Measurements from ENCODE around the gene PTPA.
A peak's percentile ranks its signal among the peaks of the same experiment; 100 is the strongest.

Gene PTPA

DNA sequence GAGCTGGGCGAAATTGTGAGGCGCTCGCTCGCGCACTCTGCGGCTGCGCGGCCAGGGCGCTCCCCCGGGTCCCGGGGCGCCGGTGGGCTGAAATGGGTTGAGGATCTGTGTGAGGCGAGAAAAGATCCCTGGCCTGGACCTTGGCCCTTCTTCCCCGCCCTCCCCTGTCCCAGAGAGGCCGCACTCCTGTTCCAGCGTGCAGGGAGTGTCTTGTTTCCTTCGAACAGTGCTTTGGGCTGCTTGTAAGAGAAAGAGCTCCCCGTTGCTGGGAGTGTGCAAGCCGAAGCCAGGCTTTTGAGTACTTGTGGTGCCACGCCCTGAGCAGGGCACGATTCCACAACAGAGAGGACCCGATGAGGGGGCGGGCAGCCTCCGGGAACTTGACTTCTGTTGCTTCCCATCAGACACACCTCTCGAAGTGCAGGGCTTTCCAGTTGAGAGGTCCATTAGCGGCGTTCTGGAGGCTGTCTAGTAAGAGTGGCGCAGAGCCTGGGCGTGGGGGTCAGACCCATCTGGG lies 29.8 kb upstream of the PTPA start:
- peak overlapping the region; percentile 64 for H3K27ac ChIP-seq
- TF ChIP-seq ZFX (IDR thresholded peaks at IDR 0.05; ENCODE audit: borderline replicate concordance) (no peak), CTCF (IDR thresholded peaks at IDR 0.05) (no peak)

GRCh38 chr9:129084087-129084486 lies 27.1 kb upstream of the PTPA start:
- no peak overlapping the region for H3K27ac ChIP-seq

DNA sequence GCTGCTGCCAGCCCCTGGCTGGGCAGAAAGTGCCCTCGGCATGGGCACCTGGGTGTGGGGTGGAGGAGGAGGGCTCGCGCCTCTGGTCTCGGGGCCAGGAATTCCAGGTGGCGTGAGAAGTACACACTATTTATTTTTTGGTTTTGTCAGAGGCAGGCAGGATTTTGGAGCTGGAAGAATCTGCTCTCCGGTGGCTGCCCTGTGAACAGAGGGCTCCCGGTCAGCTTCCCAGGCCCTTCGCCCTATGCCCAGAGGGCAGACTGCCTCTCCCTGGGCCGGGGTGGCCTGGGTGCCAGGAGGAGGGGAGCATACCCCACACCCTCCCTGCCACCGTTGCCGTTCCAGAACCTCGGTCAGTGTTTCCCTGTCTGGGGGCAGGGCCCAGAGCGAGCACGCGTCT lies 22.0 kb upstream of the PTPA start:
- TF ChIP-seq ZFX (IDR thresholded peaks at IDR 0.05; ENCODE audit: borderline replicate concordance) = no peak
- TF ChIP-seq CTCF (IDR thresholded peaks at IDR 0.05) = no peak
- H3K27ac ChIP-seq = no peak overlapping the region

More at GRCh38 chr9:129084087-129084486, 27.1 kb upstream of the PTPA start:
- TF ChIP-seq ZFX (IDR thresholded peaks at IDR 0.05; ENCODE audit: borderline replicate concordance) = no peak
- no peak for TF ChIP-seq CTCF (IDR thresholded peaks at IDR 0.05)

DNA sequence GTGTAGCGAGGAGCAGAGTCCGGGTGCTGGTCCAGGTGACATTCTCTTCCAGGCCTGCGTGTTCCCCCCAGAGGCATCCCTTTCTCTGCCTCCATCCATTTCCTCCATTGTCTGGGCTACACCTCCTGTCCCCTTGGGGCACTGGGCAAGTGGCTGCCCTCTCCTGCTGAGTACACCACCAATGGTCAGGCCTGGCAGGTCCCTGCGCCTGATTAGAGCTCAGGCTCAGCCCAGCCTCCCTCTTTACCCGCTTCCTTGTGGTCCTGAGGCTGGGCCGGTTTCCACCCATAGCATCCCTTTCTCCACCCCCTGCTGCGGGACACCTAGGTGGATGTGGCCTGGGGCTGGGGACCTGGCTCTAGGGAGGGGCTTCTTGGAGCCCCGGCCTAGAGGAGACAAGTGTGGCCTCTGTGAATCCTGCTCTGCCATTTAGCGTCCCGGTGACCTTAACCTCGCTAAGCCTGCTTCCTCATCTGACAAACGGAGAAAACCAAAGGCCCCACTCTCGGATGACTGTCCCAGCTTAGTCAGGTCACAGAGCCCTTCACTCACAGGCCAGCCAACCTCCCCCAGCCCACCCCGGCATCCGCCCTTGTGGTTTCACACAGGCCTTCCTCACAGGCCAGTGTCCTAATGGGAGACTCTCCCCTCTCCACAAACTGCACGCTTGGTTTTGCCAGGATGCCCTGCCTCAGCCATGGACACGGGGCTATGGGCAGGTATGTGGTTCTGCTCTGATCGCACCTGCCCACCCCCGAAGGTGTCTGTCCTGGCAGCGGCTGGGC lies 17.4 kb upstream of the PTPA start:
- H3K27ac ChIP-seq = no peak overlapping the region
- TF ChIP-seq ZFX (IDR thresholded peaks at IDR 0.05; ENCODE audit: borderline replicate concordance) (no peak), CTCF (IDR thresholded peaks at IDR 0.05) (no peak)

DNA sequence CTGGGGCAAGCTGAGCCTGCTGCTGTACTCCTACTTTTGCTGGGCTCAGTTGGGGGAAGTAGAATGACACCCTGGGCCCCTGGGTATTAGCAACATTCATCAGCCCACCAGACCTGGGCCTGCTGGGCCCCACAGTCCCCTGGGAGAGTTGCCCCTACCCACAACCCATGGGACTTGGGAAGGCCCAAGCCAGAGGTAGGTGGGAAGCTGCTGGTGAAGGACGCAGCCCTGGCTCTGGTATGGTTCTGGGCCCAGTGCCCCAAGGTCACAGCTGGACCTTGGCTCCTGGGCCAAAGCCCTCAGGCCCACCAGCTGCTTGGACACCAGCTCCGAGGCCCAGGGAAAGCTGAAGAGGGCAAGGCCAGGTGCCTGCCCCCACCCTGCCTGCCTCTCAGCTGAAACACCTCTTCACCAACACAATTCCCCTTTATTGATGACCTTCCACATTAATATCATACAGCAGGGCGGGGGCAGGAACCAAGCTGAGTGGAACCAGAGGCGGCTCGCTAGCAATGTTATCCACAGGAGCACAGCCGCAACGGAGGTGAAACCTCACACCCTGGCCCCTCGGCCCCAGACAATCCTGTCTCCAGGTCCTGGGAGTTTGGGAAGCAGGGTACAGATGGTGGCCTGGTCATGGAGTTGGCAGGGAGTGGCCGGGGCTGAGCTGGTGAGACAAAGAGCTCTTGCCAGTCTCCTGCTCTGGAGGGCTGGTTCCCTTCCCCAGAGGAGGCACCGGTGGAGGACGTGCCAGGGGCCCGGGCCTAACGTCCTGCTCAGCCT lies 16.6 kb upstream of the PTPA start:
- no peak for TF ChIP-seq ZFX (IDR thresholded peaks at IDR 0.05; ENCODE audit: borderline replicate concordance)
- TF ChIP-seq CTCF (IDR thresholded peaks at IDR 0.05) = no peak
- no peak overlapping the region for H3K27ac ChIP-seq

GRCh38 chr9:129095170-129095667 lies 16.0 kb upstream of the PTPA start:
- H3K27ac ChIP-seq = no peak overlapping the region
- TF ChIP-seq ZFX (IDR thresholded peaks at IDR 0.05; ENCODE audit: borderline replicate concordance) = no peak
- TF ChIP-seq CTCF (IDR thresholded peaks at IDR 0.05) = no peak
